Type B pancreatic cell (in vitro differentiated cells): Measurements from ENCODE around the gene POLA1. TPM values are rescaled to one million over a fixed set of nuclear protein-coding genes. Genes with fewer than 3 reads are reported as not detected.
A peak's percentile ranks its signal among the peaks of the same experiment; 100 is the strongest.

Source experiments
- DNase-seq: peaks from one replicate; pipeline ENCODE4 v3.0.0; 2021; ENCODE audit warnings: mixed read lengths; ENCODE audit not compliant: unreplicated experiment; ENCODE audit errors: extremely low spot score
- H3K27ac Mint-ChIP-seq: 2 replicates; pipeline ENCODE4 v1.8.0; 2021; ENCODE audit warnings: mild to moderate bottlenecking, mixed read lengths
- H3K27me3 Mint-ChIP-seq: 2 replicates; pipeline ENCODE4 v1.8.0; 2021; ENCODE audit warnings: mixed read lengths
- H3K36me3 Mint-ChIP-seq: 2 replicates; pipeline ENCODE4 v1.8.0; 2021; ENCODE audit warnings: mixed read lengths
- H3K4me1 Mint-ChIP-seq: one replicate; pipeline ENCODE4 v1.8.0; 2021; ENCODE audit warnings: mixed read lengths; ENCODE audit not compliant: unreplicated experiment
- H3K4me3 Mint-ChIP-seq: 2 replicates; pipeline ENCODE4 v1.8.0; 2021; ENCODE audit warnings: mild to moderate bottlenecking, mixed read lengths
- H3K9me3 Mint-ChIP-seq: 2 replicates; pipeline ENCODE4 v1.8.0; 2021; ENCODE audit warnings: mixed read lengths
- CTCF ChIP-seq: fragments of 200-600 bp; sonication (generic); conservative IDR thresholded peaks from 2 replicates; pipeline ENCODE4 v1.5.0; 2021; ENCODE audit warnings: antibody characterized with exemption, mild to moderate bottlenecking
- total RNA-seq: library from RNA; stranded (reverse); gene quantifications from 2 replicates; pipeline ENCODE4 v1.2.1, GENCODE V29; 2021; ENCODE audit warnings: low replicate concordance

The POLA1 gene
- total RNA-seq, 1 donor from 2014 or later = 44.4 TPM

GRCh38 chrX:24696294-24696693 is 2.6 kb downstream of the POLA1 start:
- DNase-seq = no peak
- H3K4me1 Mint-ChIP-seq = peaks cover 33% of the 10 kb centered on the region
- peak overlapping the region; percentile 47 for H3K4me3 Mint-ChIP-seq
- H3K36me3 Mint-ChIP-seq = peaks cover 10% of the 10 kb centered on the region
- no peaks in the 10 kb centered on the region for H3K9me3 Mint-ChIP-seq
- no peaks in the 10 kb centered on the region for H3K27me3 Mint-ChIP-seq
- TF ChIP-seq CTCF = no peak
- H3K27ac Mint-ChIP-seq = no peak overlapping the region

- no peak for DNase-seq
- TF ChIP-seq CTCF = no peak
- Mint-ChIP-seq H3K4me1 (no peaks in the 10 kb centered on the region), H3K4me3 (no peak overlapping the region), H3K27me3 (no peaks in the 10 kb centered on the region), H3K27ac (no peak overlapping the region), H3K36me3 (peaks cover 39% of the 10 kb centered on the region), H3K9me3 (no peaks in the 10 kb centered on the region)
Measured at GRCh38 chrX:24702362-24703184, 8.9 kb downstream of the POLA1 start.

- peaks cover 45% of the 10 kb centered on the region for H3K36me3 Mint-ChIP-seq
- no peaks in the 10 kb centered on the region for H3K9me3 Mint-ChIP-seq
- H3K4me3 Mint-ChIP-seq = no peak overlapping the region
- no peak for DNase-seq
- H3K27ac Mint-ChIP-seq = no peak overlapping the region
- H3K4me1 Mint-ChIP-seq = no peaks in the 10 kb centered on the region
- no peaks in the 10 kb centered on the region for H3K27me3 Mint-ChIP-seq
- no peak for TF ChIP-seq CTCF
Measured at GRCh38 chrX:24703185-24703494, 9.4 kb downstream of the POLA1 start.

- Mint-ChIP-seq H3K27ac (no peak overlapping the region), H3K9me3 (no peaks in the 10 kb centered on the region), H3K36me3 (peaks cover 43% of the 10 kb centered on the region), H3K4me3 (no peak overlapping the region), H3K4me1 (no peaks in the 10 kb centered on the region), H3K27me3 (no peaks in the 10 kb centered on the region)
- no peak for DNase-seq
- TF ChIP-seq CTCF = no peak
Measured at GRCh38 chrX:24718771-24719170, 25.1 kb downstream of the POLA1 start.

- no peak for DNase-seq
- Mint-ChIP-seq H3K36me3 (peaks cover 45% of the 10 kb centered on the region), H3K4me1 (no peaks in the 10 kb centered on the region), H3K27ac (no peak overlapping the region), H3K9me3 (no peaks in the 10 kb centered on the region), H3K27me3 (no peaks in the 10 kb centered on the region), H3K4me3 (no peak overlapping the region)
- TF ChIP-seq CTCF = no peak
Measured at GRCh38 chrX:24720036-24720435, 26.3 kb downstream of the POLA1 start.
